CD4-positive, alpha-beta T cell treated with Interleukin-12 subunit alpha and Interleukin-12 subunit beta, for 1 hour (primary cell): ENCODE results near the gene PLD1.

Experiments
- DNase-seq: peaks from one replicate; pipeline ENCODE4 v3.0.0-alpha.2; 2020

The PLD1 gene

DNA sequence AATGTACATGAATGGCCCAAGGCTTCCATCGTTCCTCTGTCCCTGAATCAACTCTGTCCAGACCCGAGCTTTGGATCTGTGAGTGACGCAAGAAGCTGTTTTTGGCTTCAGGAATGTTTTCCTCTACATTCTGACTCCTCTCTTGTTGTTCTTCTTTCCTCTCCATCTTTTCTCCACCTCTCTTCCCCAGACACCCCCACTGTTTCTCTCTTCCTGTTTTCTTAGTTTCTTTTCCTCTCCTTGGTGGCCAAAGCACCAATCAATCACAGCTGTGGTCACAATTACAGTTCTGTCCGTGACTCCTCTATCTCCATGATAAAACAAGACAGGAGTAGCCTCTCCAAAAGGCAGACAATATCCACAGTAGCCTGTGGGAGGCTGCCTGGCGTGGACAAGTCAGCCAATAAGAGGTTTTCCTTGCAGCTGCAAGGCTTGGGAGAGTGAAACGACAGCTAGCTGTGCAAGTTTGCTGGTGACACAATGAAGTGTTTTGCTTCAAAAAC lies 28.0 kb upstream of the PLD1 start:
- DNase-seq, result no peak

DNA sequence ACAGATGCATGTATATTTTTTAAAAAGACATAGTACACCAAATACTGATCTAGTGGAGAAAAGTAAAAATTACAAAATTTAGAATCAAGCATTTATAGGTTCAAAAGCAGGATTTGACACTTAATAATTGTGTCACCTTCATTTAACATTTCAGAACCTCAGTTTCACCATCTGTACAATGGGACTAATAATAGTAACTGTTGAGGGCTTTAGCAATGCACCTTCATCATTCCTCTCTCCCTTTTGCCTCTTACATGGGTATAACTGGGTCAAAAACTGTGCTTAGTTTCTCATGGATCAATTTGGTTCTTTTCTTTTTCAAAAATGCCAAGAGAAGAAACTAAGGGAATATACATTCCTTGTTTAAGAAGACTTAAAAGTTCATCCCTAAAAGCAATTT lies 27.4 kb upstream of the PLD1 start:
- DNase-seq, result no peak

DNA sequence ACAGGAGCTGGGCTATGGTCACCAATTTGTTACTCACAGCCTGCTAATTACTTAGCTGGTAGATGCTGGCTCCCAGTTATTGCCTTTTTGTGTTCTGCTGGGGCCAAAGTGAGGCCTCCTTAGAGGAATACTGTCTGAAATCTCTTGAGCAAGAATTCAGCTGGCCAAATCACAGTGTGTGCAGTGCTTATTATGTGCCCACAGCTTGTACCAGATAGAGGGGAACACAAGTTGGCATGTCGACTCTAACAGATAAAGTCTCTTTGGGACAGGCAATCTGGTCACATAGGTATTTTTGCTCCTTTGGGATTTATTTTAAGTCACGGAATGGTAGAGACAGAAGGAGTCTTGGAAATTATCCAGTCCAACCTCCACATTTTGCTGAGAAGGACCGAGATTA lies 26.6 kb upstream of the PLD1 start:
- no peak for DNase-seq

DNA sequence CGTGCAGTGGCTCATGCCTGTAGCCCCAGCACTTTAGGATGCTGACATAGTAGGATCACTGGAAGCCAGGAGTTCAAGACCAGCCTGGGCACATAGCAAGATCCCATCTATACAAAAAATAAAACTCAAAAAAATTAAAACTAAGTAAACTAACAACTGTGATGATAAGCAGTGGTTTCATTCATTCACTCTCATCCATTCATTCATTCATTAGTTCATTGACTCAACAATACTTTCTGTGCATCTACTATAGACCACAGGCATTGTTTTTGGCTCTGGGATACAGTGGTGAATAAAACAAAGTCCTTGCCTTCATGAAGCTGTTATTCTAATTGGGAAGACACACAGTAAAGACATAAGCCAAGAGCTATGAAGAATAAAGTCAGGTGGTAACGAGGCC lies 25.3 kb upstream of the PLD1 start:
- no peak for DNase-seq

DNA sequence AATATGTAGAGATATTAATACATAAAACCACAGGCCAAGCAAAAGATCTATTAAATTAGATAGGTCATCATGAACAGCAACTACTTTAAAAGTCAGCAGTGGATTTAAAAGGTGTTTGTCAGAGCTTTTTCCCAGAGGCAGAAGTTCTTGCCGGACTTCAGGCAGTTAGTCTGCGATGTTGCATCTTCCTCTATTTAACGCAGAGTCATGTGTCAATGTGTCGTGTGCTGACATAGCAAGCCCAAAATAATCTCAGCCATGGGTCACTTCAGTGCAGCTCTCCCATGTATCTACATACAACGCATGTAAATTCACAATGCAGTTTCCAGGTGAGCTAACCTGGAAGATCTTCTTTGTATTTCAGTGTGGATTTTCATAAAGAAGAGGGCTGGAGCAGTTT lies 24.8 kb upstream of the PLD1 start:
- DNase-seq, result no peak

DNA sequence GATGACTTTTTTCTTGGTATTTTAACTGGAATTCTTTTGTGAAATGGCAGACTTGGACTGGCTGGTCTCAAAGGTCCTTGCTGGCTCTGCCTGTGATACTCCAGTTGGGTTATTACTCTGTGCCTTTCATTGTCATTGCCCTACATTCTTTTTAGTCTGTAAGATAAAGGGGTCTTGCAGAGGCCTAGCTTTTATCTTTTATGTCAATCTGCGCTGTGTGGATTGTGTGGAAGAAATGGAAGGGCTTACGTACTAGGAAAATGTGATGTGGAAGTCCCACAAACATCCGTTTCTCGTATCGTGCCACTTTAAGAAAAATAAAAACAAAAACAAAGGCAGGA lies 24.1 kb upstream of the PLD1 start:
- no peak for DNase-seq

DNA sequence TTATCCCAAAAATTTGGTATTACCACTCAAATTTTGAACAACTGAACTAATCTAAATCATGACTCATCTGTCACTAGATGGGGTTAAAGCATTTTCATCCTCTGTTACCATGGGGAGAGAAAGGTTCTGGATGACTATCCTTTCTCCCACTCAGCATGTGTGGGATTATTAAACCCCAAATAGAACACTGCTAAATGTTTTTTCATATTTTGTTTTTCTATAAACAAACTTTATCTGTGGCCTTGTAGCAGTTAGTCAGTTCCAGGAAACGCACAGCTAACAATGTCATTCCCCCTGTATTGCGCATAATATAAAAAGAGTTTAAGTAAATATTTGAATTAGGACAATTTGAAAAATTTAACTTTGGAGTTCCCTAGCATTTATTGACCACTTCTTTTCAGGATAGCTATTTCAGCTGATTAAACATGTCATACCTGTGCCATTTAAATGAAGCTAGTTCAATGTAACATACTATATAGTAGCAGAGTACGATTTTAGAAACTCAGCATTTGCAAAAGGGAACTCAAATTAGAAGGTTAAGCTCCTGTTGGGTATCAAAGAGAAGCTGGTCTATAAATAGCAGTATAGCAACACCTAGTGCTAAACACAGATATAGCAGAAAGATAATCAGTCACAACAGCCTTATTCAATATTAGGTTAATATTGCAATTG lies 23.6 kb upstream of the PLD1 start:
- DNase-seq, result no peak

DNA sequence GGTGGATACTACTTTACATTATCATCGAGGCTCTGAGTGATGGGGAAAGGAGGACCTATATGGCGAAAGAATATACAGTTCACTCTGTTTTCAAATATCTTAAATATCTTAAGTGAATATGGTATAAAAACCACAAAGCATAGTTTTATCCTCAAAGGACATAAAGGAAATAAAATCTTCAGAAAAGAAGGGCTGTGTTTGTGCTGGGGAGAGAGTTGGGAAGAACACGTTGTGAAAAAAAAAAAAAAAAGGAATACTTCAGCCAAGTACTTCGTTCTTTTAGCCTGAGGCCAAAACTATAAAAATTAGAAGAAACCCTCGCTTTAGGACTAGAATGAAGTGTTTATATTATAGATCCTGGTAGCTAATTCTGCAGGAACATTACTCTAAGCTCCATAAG lies 22.7 kb upstream of the PLD1 start:
- DNase-seq, result no peak

DNA sequence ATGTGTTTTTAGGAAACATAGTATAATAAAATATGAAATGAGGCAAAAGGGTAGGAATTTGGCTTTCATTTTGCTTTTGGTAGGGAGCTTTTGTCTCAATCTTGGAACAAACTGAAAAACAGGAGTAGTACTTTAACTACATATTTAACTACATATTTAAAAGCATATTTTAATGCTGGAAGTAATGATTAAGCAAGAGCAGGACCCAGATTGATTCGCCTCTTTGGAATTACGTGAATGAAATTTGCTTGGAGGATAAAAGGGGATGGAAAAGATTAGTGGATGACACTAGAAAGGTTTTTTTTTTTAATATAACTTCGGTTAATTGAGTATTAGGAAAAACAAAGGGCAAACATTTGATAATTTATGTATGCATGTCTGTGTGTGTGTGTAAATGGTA lies 21.7 kb upstream of the PLD1 start:
- no peak for DNase-seq

DNA sequence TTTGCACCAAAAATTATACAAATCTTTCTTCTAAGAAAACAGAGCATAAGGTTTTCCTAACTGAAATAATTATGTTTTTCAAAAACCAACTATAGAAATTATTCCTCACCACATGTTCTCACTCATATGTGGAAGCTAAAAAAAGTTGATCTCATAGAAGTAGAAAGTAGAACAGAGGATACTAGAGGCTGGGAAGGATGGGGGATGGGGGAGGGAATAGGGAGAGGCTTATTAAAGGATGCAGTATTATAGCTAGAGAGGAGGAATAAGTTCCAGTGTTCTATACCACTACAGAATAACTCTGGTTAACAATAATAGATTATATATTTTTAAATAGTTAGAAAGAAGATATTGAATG lies 20.2 kb upstream of the PLD1 start:
- no peak for DNase-seq

DNA sequence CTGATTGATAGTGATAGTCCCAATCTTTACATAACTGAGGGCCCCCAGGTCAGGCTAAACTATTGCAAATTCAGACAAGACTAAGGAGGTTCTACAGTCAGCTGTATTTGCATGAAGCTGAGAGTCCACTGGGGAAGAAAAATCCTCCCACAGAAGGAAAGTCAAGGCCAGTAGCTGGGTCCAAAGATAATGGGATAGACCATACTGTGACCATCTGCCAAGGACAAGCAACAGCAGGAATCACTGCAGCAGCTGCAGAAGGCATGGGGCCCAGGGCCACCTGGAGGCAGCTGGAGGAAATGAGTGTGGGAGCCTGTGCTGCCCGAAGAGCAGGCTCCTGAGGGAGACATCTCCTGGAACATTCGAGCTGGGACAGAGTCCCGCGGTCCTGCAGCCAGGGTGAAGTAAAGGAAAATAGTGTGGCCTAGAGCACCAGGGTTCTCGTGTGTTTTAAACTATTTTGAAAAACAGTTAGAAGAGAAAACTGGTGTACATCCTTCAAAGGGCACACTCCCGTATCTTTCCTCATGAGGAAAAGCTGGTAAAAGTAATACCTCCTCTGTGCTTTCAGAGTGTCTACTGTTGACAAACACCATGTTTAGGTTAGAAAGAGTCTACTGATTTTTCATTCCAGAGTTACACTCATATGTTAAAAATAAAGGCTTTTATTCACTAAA lies 19.7 kb upstream of the PLD1 start:
- DNase-seq, result no peak

DNA sequence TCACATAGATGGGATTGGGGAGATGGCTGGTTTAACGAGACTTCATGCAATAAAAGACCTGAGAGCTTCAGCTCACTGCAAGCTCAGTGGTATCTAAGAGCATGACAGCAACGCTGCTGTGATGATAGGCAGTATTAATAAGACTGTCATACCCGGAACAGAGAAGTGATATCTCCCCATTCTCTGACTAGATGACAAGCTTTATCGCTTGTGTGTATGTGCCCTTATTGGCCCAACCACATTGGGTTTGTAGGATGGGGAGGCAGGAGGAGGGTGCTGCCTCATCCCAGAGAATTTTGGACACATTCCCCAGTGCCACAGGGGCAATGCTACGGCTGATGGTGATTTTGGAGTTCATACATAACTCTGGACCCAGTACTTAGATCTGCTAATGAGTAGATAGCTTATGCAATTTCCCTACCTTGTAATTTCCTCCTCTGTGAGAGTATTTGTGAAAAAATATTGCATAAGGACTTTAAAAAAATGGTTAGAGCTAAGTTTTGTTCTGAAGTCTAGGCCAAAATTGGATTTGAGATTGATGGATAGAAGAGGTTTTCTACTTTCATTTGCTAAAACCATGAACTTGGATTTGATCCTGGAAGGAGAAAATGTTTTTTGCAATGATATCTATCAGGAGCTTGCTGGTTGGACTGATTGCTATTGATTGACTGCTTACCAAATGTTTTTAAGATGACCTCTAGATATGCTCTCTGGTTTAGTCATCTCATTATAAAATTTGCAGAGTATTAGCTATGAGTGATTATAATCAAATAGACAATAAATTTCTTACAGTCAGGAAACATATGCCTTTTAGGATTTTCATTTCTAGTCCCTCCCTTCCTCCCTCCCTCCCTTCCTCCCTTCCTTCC lies 18.9 kb upstream of the PLD1 start:
- DNase-seq, result no peak

DNA sequence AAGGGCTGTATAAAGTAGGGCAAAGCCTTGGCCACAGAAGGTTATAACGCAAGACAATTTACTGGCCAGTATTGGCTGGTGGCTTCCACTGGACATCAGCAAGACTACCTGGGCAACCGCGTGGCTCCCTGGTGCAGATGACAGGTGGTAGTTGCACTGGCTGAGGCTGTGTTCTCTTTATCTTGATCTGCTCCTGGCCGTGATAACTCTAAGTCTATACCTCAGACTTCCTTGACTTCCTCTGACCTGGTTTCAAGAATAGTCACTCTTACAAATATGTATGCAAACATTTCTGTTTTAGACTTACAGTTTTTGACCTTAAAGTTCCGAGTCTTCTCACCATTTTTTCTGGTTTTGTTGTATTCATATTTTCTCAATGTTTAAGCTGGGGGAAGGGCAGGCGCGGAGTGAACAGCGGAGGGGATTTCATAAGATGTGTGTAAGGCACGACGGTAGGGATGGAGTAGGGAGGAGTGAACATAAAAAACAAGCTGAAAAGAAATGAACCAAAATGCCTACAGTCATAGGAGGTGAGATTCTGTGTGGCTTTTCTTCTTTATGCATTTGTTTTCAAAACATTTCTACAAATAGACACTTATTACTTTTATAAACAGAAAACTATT lies 17.7 kb upstream of the PLD1 start:
- no peak for DNase-seq

DNA sequence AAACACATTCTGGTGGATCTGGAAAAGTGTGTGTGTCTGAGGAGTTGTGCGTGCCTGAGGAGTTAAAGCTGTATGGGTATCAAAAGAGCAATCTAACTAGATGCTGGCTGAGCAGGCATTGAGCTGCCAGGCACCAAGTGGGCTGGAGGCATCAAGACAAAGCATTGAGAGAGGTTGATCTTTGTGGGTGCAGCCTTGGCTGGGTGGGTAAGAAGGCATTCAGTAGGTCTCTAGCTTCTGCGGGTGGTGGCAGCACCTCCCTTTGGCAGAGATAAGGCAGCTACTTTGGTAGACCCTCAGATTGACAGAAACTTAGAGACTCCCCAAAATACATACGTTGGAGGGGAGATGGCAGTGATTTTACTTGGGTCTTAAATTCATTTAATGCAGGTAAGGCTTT lies 17.1 kb upstream of the PLD1 start:
- DNase-seq, result no peak

DNA sequence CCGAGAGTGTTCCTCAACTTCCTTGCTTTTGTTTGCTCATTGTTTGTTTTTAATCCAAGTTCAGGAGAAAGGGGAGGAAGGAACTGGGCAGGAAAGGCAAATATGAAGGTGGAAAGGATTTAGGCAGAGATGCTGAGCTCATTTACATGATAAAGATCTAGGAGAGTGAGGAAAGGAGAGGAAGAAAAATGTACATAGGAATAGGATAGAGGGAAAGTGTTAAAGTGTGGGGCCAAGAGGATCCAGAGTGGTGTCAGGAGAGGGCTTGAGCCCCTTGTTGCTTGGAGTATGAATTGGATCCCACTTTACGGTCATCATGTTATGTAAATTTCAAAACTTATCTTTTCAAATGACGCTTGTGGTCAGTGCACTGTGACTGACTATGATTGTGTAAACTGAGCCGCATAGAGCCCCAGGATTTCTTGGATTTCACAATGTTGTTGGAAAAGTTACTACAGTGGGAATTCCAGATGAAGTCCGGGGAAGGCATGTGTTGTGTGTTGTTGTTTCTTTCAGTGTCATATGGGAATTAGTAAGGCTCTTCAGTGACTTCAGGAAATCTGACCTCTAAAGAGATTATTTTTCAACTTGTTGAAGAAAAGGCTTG lies 15.0 kb upstream of the PLD1 start:
- DNase-seq, result no peak

DNA sequence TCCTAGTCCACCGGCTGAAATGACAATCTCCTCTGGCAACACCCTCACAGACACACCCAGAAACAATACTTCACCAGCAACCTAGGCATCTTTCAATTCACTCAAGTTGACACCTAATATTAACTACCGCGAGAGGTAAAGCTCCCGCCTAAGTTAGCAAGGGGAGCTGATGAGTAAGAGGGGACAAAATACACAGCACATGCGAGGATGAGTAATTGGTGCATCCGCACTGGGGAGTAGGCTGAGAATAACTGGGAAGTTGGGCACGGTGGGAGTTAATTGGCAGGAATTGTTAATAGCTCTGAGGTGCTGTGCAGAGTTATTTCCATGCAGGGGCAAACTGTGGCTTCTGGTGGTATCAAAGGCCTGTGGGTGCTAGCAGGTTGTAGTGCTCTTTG lies 14.5 kb upstream of the PLD1 start:
- no peak for DNase-seq

DNA sequence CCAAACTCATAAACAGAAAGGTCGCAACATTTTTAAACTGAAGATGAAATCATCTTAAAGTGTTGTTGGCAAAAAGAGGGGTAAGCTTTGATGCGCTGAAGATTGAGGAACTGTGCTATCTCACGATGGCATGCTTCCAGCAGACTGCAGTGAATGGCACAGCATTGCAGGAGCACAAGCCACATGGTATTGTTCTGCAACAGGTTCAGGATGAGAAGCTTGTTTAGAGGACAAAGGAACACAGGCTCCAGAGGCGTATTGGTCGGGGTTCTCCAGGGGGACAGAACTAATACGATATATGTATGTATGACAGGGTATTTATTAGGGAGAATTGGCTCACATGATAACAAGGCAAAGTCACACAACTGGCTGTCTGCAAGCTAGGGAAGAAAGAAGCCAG lies 13.8 kb upstream of the PLD1 start:
- no peak for DNase-seq

DNA sequence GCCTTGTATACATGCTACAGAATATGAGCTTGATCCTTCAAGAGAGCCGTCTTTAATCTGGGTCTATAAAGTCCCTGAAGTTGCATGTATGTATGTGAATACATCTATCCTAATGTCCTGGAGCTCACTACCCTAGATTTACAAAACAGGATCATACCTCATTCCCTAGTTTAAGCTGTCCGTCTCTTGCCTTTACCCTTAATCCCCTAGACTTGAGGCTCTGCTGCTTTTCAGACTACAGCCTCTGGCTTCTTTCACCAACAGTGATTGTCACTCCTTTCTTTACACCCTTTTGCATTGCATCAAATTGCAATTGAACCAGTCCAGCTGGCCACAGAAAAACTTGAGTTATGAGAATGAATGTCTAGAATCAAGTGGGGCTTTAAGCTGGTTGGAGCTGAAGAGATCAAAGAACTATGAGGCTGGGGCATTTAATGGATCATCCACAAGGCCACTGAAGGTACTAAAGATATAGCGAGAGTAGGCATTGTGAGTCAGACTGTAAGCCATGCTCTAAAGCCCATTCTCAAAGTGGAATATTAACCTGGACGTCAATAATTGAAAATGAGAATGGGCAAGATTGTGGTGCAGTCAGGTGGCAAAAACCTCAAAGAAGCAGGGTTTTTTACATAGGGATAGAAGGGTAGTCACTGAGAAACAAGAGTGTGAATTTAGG lies 12.3 kb upstream of the PLD1 start:
- DNase-seq, result no peak

DNA sequence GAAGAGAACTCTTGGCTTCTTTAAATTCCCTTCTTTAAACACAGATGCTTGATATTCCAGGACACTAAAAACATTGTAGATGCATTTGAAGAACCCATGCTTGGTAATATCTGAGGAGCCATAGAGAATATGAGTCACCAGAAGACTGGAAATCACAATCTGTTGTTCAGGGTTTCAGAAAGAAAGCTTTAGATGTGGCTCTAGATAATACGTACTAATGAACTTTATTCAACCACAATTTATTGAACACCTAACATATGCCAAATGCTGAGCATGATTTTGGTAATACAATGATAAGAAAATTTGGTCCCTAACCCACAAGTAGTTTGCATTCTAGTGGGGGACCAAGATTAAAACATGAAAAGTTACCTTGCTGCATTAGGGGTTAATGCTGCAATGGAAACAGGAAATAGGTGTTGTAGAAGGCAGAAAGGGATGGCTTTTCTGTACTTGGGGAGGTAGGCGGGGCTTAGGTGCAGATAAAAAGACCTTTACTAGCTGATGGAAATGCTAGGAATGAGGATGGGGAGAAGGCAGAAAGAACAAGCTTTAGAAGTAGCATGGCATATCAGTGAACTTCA lies 11.6 kb upstream of the PLD1 start:
- no peak for DNase-seq

DNA sequence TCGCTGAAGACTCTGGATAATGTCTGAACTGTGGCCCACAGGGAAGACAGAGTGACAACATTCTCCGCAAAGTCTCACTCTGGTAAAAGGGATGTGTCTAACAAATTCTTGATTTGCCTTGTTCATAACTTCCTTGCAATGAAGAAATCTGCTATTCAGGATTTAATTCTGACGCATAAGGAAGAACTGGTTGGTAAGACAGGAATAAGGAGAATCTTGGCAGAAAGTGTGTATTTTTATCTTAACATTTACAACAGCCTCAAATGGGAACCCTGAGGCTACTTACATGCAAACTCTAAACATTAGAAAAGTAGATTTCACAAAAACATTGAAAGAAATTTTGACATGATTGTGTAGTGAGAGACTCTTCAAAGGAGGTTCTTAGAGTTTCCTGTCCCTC lies 10.8 kb upstream of the PLD1 start:
- no peak for DNase-seq

DNA sequence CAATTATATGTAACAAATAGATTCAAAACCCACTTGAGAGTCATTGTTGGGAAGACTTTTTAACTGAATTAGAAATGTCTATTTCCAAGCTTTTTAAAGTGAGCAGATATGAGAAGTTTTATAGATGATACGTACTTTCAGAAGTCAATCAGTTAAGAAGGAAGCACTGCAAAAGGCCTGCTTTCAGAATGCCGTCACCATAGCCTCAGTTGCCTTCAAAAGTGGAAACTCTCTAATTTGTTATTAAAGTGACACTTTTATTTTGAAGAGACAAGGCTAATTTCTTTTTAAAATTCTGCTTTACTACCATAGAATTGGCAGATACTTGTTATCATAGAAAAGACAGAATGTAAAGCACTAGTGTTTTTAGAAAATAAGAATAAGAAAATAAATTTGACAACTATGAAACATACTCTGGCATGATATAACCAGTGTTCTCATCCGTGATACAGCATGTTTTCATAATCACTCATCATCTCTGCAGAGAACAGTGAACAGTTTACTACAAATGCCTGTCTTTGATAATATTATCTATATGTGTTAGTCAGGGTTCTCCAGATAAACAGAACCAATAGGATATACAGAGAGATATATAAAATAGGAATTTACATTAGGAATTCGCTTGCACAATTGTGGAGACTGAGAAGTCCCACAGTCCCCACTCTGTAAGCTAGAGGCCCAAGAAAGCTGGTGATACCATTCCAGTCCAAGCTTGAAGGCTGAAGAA lies 7.0 kb upstream of the PLD1 start:
- no peak for DNase-seq
